Epithelial cell of proximal tubule (primary cell): ENCODE data around the gene HCRTR1. TPM values are rescaled to one million over a fixed set of nuclear protein-coding genes. Genes with fewer than 3 reads are reported as not detected.
"Not testable (repeated sequence)": the region's sequence is repeated elsewhere in the genome, so short reads cannot be mapped to it uniquely, and the experiment has no call there.

ENCODE experiments used
- DNase-seq: peaks from one replicate; pipeline ENCODE4 v3.0.0-alpha.2; 2011; ENCODE audit warnings: low read depth
- H3K4me3 ChIP-seq: 2 replicates; pipeline ENCODE4 v1.5.1; 2011; ENCODE audit warnings: low read depth, mild to moderate bottlenecking, low read length
- total RNA-seq: library from RNA; depleted of rRNA; stranded (reverse); fragments of >200 nt; gene quantifications from 2 replicates; pipeline ENCODE4 v1.2.3, GENCODE V29; 2015
- TF ChIP-seq, protein P1 (sequence below): conservative IDR thresholded peaks from 2 replicates; pipeline ENCODE4 v1.5.1; 2012; ENCODE audit warnings: low read depth, mild to moderate bottlenecking, low read length

Gene HCRTR1
- total RNA-seq, 1 donor from 2014 or later, result not detected

DNA sequence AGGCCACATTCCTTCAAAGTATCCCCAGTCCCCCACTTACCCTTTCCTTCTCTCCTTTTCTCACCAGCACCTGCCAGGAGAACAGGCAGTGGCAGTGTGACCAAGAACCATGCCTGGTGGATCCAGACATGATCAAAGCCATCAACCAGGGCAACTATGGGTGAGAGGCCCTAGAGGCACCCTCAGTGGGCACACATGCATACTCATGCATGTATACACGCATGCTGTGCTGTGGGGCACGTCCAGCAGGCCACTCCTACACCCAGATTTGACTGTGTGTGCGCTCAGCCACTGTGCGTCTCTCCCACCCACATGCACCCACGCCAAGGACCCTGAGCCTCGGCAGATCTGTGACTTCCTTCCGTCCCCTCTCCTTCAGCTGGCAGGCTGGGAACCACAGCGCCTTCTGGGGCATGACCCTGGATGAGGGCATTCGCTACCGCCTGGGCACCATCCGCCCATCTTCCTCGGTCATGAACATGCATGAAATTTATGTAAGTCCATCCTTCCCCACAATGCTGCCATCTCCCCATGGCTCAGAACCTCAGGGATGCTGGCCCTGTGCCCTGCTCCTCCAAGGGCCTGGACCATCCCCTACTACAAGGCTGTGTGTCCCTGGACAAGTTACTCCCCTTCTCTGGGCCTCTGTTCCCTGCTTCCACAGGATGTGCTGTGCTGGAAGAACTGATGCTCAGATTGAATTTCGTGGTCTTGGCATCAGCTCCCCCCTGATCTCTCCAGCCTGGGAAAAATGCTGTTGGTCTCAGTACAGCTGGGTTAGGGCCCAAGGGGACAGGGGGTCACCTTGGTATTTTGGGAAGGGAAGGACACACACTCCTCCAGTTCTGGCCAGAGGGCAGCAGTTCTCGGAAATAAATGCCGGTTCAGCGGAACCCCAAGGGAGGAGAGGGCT lies 34.2 kb upstream of the HCRTR1 start:
- no peak overlapping the region for H3K4me3 ChIP-seq
- TF ChIP-seq, protein P1, sequence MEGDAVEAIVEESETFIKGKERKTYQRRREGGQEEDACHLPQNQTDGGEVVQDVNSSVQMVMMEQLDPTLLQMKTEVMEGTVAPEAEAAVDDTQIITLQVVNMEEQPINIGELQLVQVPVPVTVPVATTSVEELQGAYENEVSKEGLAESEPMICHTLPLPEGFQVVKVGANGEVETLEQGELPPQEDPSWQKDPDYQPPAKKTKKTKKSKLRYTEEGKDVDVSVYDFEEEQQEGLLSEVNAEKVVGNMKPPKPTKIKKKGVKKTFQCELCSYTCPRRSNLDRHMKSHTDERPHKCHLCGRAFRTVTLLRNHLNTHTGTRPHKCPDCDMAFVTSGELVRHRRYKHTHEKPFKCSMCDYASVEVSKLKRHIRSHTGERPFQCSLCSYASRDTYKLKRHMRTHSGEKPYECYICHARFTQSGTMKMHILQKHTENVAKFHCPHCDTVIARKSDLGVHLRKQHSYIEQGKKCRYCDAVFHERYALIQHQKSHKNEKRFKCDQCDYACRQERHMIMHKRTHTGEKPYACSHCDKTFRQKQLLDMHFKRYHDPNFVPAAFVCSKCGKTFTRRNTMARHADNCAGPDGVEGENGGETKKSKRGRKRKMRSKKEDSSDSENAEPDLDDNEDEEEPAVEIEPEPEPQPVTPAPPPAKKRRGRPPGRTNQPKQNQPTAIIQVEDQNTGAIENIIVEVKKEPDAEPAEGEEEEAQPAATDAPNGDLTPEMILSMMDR, result no peak
- no peak for DNase-seq

DNA sequence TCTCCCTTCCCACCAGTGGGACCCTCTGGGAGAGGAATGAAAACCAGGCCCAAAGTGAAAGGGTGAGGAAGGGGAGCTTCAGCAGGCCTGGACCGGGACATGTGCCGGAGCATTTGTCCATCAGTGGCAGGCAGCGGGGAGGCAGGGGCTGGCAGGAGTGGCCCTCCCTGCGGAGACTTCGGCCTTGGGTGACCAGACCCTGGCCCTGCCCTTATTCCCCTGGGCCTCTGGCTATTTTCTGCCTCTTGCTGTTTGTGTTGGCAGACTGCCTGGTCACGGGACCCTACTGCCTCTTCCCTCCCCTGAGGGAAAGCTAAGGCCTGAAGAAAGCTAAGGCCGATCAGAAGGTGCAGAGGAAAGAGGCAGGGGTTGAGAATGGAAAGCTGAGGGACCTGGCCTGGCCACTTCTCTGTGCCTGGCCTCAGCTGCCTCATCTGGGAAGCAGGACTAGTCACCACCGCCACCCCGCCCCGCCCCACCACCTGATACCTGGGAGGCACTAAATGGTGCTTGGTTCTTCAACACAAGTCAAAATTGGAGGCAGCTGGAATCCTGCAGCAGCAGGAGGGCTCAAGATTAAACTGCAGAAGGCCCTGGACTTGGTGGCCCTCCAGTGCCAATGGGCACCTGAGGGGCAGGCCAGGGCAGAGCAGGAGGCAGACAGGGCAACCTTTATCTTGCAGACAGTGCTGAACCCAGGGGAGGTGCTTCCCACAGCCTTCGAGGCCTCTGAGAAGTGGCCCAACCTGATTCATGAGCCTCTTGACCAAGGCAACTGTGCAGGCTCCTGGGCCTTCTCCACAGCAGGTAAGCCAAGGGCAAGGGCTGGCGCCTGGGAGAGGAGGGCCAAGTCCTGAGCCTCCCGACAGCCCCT lies 33.3 kb upstream of the HCRTR1 start:
- no peak for DNase-seq
- TF ChIP-seq, protein P1, result no peak

DNA sequence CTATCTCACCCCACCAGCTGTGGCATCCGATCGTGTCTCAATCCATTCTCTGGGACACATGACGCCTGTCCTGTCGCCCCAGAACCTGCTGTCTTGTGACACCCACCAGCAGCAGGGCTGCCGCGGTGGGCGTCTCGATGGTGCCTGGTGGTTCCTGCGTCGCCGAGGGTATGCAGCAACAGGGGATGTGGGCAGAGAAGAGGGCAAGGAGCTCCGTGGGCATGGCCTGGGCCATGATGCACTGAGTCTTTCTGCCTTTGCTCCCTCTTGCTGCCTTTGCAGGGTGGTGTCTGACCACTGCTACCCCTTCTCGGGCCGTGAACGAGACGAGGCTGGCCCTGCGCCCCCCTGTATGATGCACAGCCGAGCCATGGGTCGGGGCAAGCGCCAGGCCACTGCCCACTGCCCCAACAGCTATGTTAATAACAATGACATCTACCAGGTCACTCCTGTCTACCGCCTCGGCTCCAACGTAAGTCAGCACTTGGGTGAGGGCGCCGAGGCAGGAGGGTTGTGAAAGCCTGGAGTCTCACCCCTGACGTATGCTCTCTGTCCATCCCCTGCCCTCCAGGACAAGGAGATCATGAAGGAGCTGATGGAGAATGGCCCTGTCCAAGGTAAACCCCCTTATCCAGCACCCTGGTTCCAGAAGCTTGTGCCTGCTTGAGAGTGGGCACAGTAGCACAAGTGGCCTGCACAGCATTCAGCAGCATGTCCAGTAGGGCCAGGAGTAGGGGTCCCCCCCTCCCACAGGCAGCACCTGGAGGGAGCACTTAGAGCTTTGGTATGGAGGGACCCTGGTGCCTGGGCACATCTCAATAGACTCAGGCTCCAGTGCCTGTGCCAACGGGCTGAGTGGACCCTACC lies 32.4 kb upstream of the HCRTR1 start:
- TF ChIP-seq, protein P1, result no peak
- no peak overlapping the region for H3K4me3 ChIP-seq
- DNase-seq, result no peak

More for the DNA sequence above, 33.3 kb upstream of the HCRTR1 start:
- no peak overlapping the region for H3K4me3 ChIP-seq

GRCh38 chr1:31585736-31586365 lies 31.6 kb upstream of the HCRTR1 start:
- TF ChIP-seq, protein P1, result no peak
- DNase-seq, result no peak
- no peak overlapping the region for H3K4me3 ChIP-seq

DNA sequence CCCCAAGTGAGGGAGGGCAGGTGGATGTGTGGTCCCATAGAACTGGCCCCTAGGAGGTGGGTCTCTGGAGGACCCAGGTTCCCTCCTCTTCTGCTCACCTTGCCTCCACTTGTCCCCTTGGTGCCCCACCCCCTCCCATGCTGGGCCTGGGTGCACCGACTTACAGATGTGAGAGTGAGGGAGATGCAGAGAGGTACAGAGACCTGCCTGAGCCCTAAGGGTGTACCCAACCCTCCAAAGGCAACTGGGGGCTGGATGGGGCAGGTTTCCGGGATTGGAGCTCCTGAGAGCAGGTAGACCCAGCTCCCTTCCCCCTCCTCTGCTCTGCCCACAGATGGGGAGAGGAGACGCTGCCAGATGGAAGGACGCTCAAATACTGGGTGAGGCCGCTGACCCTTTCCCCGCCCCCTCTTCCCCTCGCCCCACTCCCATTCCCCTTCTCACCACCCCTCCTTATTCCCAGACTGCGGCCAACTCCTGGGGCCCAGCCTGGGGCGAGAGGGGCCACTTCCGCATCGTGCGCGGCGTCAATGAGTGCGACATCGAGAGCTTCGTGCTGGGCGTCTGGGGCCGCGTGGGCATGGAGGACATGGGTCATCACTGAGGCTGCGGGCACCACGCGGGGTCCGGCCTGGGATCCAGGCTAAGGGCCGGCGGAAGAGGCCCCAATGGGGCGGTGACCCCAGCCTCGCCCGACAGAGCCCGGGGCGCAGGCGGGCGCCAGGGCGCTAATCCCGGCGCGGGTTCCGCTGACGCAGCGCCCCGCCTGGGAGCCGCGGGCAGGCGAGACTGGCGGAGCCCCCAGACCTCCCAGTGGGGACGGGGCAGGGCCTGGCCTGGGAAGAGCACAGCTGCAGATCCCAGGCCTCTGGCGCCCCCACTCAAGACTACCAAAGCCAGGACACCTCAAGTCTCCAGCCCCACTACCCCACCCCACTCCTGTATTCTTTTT lies 30.8 kb upstream of the HCRTR1 start:
- TF ChIP-seq, protein P1, result no peak
- no peak for DNase-seq
- H3K4me3 ChIP-seq, result no peak overlapping the region

- DNase-seq, H3K4me3 ChIP-seq: not testable (repeated sequence)
Measured at GRCh38 chr1:31587328-31587699, 30.2 kb upstream of the HCRTR1 start.
